GM12874 (cell line): ENCODE data around the gene NDUFS1.

Source experiments
- CTCF ChIP-seq: IDR thresholded peaks from 2 replicates; pipeline ENCODE4 v1.5.1; 2011; ENCODE audit warnings: low read depth, mild to moderate bottlenecking, control low read depth, low read length, moderate library complexity; ENCODE audit not compliant: insufficient read depth

NDUFS1 gene

GRCh38 chr2:206071807-206072206 is 87.4 kb downstream of the NDUFS1 start:
- TF ChIP-seq CTCF: no peak

- TF ChIP-seq CTCF: no peak
Measured at GRCh38 chr2:206069417-206069816, 89.8 kb downstream of the NDUFS1 start.

DNA sequence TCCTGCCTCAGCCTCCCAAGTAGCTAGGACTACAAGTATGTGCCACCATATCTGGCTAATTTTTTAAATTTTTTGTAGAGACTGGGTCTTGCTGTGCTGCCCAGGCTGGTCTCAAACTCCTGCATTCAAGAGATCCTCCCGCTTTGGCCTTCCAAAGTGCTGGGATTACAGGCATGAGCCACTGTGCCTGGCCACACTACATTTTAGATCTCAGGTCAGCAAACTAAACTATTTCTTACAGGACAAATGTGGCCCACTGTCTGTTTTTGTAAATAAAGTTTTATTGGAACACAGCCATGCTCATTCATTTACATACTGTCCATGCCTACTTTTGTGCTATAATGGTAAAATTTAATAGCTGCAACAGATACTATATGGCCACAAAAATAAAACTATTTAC is 91.0 kb downstream of the NDUFS1 start:
- no peak for TF ChIP-seq CTCF
